ENCODE results near the gene ZNF554. TPM values are rescaled to one million over a fixed set of nuclear protein-coding genes. Genes with fewer than 3 reads are reported as not detected.
"Not testable (repeated sequence)": the region's sequence is repeated elsewhere in the genome, so short reads cannot be mapped to it uniquely, and the experiment has no call there.

ZNF554 gene
- total RNA-seq, 1 donor from 2014 or later, result 11.0 TPM

- no peak overlapping the region for H3K4me2 ChIP-seq
- TF ChIP-seq CTCF (IDR thresholded peaks at IDR 0.05), result no peak
- no peak for TF ChIP-seq EZH2 (IDR thresholded peaks at IDR 0.05)
- no peak for TF ChIP-seq EZH2phosphoT487 (IDR thresholded peaks at IDR 0.05)
- H3K36me3 ChIP-seq, result no peaks in the 10 kb centered on the region
- H3K9me3 ChIP-seq (ENCODE audit: low read depth), result no peaks in the 10 kb centered on the region
- H3K4me1 Mint-ChIP-seq, result no peaks in the 10 kb centered on the region
- no peaks in the 10 kb centered on the region for H4K20me1 ChIP-seq (ENCODE audit: low read depth)
- H2AFZ ChIP-seq (replicated peaks), result no peak overlapping the region
- no peaks in the 10 kb centered on the region for H3K79me2 ChIP-seq (ENCODE audit: low read depth)
- no peak overlapping the region for H3K27ac ChIP-seq
- no peak overlapping the region for H3K4me3 Mint-ChIP-seq
- peaks cover 2% of the 10 kb centered on the region for H3K36me3 Mint-ChIP-seq
- DNase-seq (ENCODE audit: low spot score), result no peak
- no peaks in the 10 kb centered on the region for H3K27me3 ChIP-seq
- no peaks in the 10 kb centered on the region for H3K27me3 Mint-ChIP-seq (ENCODE audit: insufficient read depth, low read depth)
- H3K4me3 ChIP-seq, result no peak overlapping the region
- no peaks in the 10 kb centered on the region for H3F3A ChIP-seq (ENCODE audit: low read depth)
- no peak overlapping the region for H3K27ac Mint-ChIP-seq
- peaks cover 46% of the 10 kb centered on the region for H3K9me3 Mint-ChIP-seq
- H3K9ac ChIP-seq, result no peak overlapping the region
- H3K4me1 ChIP-seq, result no peaks in the 10 kb centered on the region
Measured at GRCh38 chr19:2869618-2870017, 50.0 kb downstream of the ZNF554 start.

- H3K36me3 ChIP-seq; H4K20me1 ChIP-seq (ENCODE audit: low read depth); H3K27ac Mint-ChIP-seq; H3K4me1 ChIP-seq; H3K9ac ChIP-seq; H3K27ac ChIP-seq; H3K79me2 ChIP-seq (ENCODE audit: low read depth); H3K27me3 Mint-ChIP-seq (ENCODE audit: insufficient read depth, low read depth); H2AFZ ChIP-seq (replicated peaks); H3K4me3 Mint-ChIP-seq; H3K27me3 ChIP-seq; H3K4me3 ChIP-seq; H3K36me3 Mint-ChIP-seq; H3F3A ChIP-seq (ENCODE audit: low read depth); H3K4me1 Mint-ChIP-seq; DNase-seq (ENCODE audit: low spot score); H3K9me3 ChIP-seq (ENCODE audit: low read depth); H3K4me2 ChIP-seq: not testable (repeated sequence)
- peaks cover 51% of the 10 kb centered on the region for H3K9me3 Mint-ChIP-seq
- peak; percentile 5 for TF ChIP-seq CTCF (IDR thresholded peaks at IDR 0.05)
Measured at GRCh38 chr19:2872175-2872574, 52.5 kb downstream of the ZNF554 start.

GRCh38 chr19:2877398-2878331 lies 58.0 kb downstream of the ZNF554 start:
- Mint-ChIP-seq H3K27ac (no peak overlapping the region), H3K36me3 (no peaks in the 10 kb centered on the region), H3K27me3 (ENCODE audit: insufficient read depth, low read depth) (peaks cover 4% of the 10 kb centered on the region), H3K9me3 (peaks cover 47% of the 10 kb centered on the region), H3K4me3 (no peak overlapping the region), H3K4me1 (no peaks in the 10 kb centered on the region)
- no peak for TF ChIP-seq EZH2 (IDR thresholded peaks at IDR 0.05)
- TF ChIP-seq CTCF (IDR thresholded peaks at IDR 0.05), result no peak
- no peak for TF ChIP-seq EZH2phosphoT487 (IDR thresholded peaks at IDR 0.05)
- Histone ChIP-seq H3K9me3 (ENCODE audit: low read depth) (peaks cover 26% of the 10 kb centered on the region), H3F3A (ENCODE audit: low read depth) (peaks cover 4% of the 10 kb centered on the region), H3K36me3 (no peaks in the 10 kb centered on the region), H2AFZ (replicated peaks) (no peak overlapping the region), H3K27ac (no peak overlapping the region), H3K4me2 (no peak overlapping the region), H3K9ac (no peak overlapping the region), H3K79me2 (ENCODE audit: low read depth) (no peaks in the 10 kb centered on the region), H4K20me1 (ENCODE audit: low read depth) (no peaks in the 10 kb centered on the region), H3K27me3 (no peaks in the 10 kb centered on the region), H3K4me3 (no peak overlapping the region), H3K4me1 (no peaks in the 10 kb centered on the region)
- DNase-seq (ENCODE audit: low spot score), result no peak

Measured in neural progenitor cell (in vitro differentiated cells).